ENCODE measurements around the gene UBFD1.
"Not testable (repeated sequence)": the region's sequence is repeated elsewhere in the genome, so short reads cannot be mapped to it uniquely, and the experiment has no call there.

UBFD1 gene

DNA sequence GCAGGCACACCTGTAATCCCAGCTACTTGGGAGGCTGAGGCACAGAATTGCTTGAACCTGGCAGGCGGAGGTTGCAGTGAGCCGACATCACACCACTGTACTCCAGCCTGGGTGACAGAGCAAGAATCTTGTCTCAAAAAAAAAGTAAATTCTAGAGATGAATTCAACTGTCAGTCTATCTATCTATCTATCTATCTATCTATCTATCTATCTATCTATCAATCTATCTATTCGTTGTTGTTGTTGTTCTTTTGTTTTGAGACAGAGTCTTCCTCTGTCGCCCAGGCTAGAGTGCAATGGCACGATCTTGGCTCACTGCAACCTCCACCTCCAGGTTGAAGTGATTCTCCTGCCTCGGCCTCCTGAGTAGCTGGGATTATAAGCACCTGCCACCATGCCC, 53.4 kb downstream of the UBFD1 start:
- DNase-seq, result not testable (repeated sequence)

DNA sequence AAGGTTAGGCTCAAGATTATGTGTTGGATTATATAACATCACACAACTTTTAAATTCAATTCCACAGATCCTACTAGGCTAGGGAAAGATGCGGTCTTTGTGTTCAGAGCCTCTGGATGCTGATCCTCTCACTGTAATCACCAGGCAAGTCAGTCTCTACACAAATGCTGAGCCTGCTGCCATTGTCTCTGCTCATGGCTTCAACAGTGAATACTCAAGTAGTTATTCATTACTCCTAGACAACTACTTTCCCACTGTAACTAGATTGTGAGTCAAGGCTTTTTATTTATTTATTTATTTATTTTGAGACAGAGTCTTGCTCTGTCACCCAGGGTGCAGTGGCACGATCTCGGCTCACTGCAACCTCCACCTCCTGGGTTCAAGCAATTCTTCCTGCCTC, 54.4 kb downstream of the UBFD1 start:
- DNase-seq, result no peak

DNA sequence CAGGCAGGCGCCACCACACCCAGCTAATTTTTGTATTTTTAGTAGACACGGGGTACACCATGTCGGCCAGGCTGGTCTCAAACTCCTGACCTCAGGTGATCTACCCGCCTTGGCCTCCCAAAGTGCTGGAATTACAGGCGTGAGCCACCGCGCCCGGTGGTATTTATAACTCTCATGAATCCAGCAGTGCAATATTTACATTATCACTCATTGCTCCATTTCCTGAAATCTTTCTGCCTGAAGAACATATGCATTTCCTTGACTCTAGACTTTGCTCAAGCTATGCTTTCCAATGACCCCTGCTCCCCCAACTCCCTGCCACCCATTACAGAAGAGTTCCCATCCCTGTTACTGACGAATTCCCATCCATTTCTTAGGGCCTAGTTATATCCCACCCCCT, 58.3 kb downstream of the UBFD1 start:
- no peak for DNase-seq

Data from effector CD8-positive, alpha-beta T cell (primary cell).